ENCODE data around the gene STXBP2. TPM values are rescaled to one million over a fixed set of nuclear protein-coding genes. Genes with fewer than 3 reads are reported as not detected.
A peak's percentile ranks its signal among the peaks of the same experiment; 100 is the strongest.
"Not testable (repeated sequence)": the region's sequence is repeated elsewhere in the genome, so short reads cannot be mapped to it uniquely, and the experiment has no call there.

The STXBP2 gene
- polyA plus RNA-seq, 1 of the 3 experiments (the other 2 are of a cell fraction), result 4.7 TPM

DNA sequence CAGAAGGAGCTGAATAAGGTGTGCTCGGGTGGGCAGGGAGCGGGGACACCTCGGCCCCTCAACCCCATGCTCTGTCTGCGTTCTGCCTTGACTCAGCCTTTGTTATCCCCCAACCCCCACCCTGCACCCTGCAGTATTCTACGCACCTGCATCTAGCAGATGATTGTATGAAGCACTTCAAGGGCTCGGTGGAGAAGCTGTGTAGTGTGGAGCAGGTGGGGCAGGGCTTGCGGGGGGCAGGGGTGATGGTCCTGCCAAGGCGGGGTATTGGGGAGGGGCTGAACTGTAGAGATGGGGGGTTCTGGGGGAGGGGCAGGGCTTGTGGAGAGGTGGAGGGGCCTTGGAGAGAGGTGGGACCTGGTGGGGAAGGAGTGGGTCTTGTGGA, 6.1 kb downstream of the STXBP2 start:
- no peak overlapping the region for H3K27ac ChIP-seq (ENCODE audit: low read depth in 2 of 2, low read length in 1 of 2)
- H3K4me2 ChIP-seq, result no peak overlapping the region
- H3K79me2 ChIP-seq (ENCODE audit: insufficient read depth), result no peaks in the 10 kb centered on the region
- WGBS (ENCODE audit: low lambda C conversion rate), result 66% methylated on average over 4 of the region's 8 CpGs
- H3K9ac ChIP-seq, result no peak overlapping the region
- H3K9me3 ChIP-seq, result no peaks in the 10 kb centered on the region
- no peaks in the 10 kb centered on the region for H3K9me2 ChIP-seq
- H3K4me3 ChIP-seq (ENCODE audit: low read depth in 2 of 2, low read length in 1 of 2), result no peak overlapping the region
- peak; percentile 19 for DNase-seq
- TF ChIP-seq FOSL2 (IDR thresholded peaks at IDR 0.05; ENCODE audit: borderline replicate concordance, low read depth) (no peak), RCOR1 (IDR thresholded peaks at IDR 0.05; ENCODE audit: low read length) (no peak), NRF1 (IDR thresholded peaks at IDR 0.05; ENCODE audit: low read depth, low read length) (no peak), EZH2phosphoT487 (IDR thresholded peaks at IDR 0.05; ENCODE audit: borderline replicate concordance, low read depth) (no peak)
- TF ChIP-seq, protein P1, sequence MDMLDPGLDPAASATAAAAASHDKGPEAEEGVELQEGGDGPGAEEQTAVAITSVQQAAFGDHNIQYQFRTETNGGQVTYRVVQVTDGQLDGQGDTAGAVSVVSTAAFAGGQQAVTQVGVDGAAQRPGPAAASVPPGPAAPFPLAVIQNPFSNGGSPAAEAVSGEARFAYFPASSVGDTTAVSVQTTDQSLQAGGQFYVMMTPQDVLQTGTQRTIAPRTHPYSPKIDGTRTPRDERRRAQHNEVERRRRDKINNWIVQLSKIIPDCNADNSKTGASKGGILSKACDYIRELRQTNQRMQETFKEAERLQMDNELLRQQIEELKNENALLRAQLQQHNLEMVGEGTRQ (IDR thresholded peaks at IDR 0.05; ENCODE audit: borderline replicate concordance, low read depth, low read length), result no peak
- CTCF ChIA-PET, result no interaction called here
- POLR2A ChIA-PET, result no interaction called here
- H4K20me1 ChIP-seq (ENCODE audit: insufficient read depth), result no peaks in the 10 kb centered on the region
- H2AFZ ChIP-seq (ENCODE audit: low read depth), result no peak overlapping the region
- H3F3A ChIP-seq (replicated peaks; ENCODE audit: insufficient read depth), result peaks cover 4% of the 10 kb centered on the region
- H3K27me3 ChIP-seq (ENCODE audit: insufficient read depth), result peaks cover 27% of the 10 kb centered on the region
- no peaks in the 10 kb centered on the region for H3K4me1 ChIP-seq (ENCODE audit: control insufficient read depth in 1 of 2, insufficient read depth in 2 of 2, low read depth in 1 of 2, low read length in 1 of 2)
- no peaks in the 10 kb centered on the region for H3K36me3 ChIP-seq (replicated peaks in 1 of 2; ENCODE audit: control insufficient read depth in 1 of 2, insufficient read depth in 2 of 2, low read length in 1 of 2)

DNA sequence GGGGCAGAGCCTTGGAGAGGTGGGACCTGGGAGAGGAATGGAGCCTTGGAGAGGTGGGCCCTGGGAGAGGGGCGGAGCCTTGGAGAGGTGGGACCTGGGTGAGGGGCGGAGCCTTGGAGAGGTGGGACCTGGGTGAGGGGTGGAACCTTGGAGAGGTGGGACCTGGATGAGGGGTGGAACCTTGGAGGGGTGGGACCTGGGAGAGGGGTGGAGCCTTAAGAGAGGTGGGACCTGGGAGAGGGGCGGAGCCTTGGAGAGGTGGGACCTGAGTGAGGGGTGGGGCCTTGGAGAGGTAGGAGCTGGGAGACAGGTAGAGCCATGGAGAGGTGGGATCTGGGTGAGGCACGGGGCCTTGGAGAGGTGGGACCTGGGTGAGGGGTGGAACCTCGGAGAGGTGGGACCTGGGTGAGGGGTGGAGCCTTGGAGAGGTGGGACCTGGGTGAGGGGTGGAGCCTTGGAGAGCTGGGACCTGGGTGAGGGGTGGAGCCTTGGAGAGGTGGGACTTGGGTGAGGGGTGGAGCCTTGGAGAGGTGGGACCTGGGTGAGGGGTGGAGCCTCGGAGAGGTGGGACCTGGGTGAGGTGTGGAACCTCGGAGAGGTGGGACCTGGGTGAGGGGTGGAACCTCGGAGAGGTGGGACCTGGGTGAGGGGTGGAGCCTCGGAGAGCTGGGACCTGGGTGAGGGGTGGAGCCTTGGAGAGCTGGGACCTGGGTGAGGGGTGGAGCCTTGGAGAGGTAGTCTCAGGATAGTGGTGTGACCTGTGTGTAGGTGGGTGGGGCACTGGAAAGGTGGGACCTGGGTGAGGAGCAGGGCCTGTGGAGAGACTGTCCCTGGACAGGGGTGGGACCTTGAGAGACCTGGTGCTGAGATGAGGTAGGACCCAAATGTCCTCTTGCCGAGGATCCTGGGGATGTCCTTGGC, 7.0 kb downstream of the STXBP2 start:
- H4K20me1 ChIP-seq (ENCODE audit: insufficient read depth); H3K4me3 ChIP-seq (ENCODE audit: low read depth in 2 of 2, low read length in 1 of 2); H3K79me2 ChIP-seq (ENCODE audit: insufficient read depth); H2AFZ ChIP-seq (ENCODE audit: low read depth); H3K9me3 ChIP-seq; H3K36me3 ChIP-seq (replicated peaks in 1 of 2; ENCODE audit: control insufficient read depth in 1 of 2, insufficient read depth in 2 of 2, low read length in 1 of 2); H3K9me2 ChIP-seq; H3K4me1 ChIP-seq (ENCODE audit: control insufficient read depth in 1 of 2, insufficient read depth in 2 of 2, low read depth in 1 of 2, low read length in 1 of 2); H3K27ac ChIP-seq (ENCODE audit: low read depth in 2 of 2, low read length in 1 of 2); H3F3A ChIP-seq (replicated peaks; ENCODE audit: insufficient read depth); H3K4me2 ChIP-seq; H3K9ac ChIP-seq: not testable (repeated sequence)
- ChIA-PET POLR2A (interaction anchor here (1.2 kb wide), 1 partner anchor 14 kb away, joined by 5 read pairs; the partner anchor contains the start of genes PET100 and XAB2), CTCF (interaction anchor here (0.8 to 1.6 kb wide), 4 partner anchors 8 to 157 kb away, joined by 3 to 8 read pairs (median 5); partner anchors contain the start of gene TRAPPC5)
- peaks cover 32% of the 10 kb centered on the region for H3K27me3 ChIP-seq (ENCODE audit: insufficient read depth)
- WGBS (ENCODE audit: low lambda C conversion rate), result 38% methylated on average over 10 of the region's 10 CpGs
- DNase-seq, result peak; percentile 41

DNA sequence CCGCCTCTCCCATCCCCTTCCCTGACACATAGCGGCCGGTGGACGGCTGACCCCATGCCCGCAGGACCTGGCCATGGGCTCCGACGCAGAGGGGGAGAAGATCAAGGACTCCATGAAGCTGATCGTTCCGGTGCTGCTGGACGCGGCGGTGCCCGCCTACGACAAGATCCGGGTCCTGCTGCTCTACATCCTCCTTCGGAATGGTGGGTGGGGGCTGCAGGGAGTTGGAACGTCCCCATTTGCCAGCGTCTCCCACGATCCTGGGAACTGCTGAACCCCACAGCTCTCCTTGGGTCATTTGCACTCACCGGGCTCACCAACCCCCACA, 7.6 kb downstream of the STXBP2 start:
- no peaks in the 10 kb centered on the region for H3K9me2 ChIP-seq
- ChIA-PET POLR2A (interaction anchor here (1.2 kb wide), 1 partner anchor 15 kb away, joined by 5 read pairs; the partner anchor contains the start of genes PET100 and XAB2), CTCF (interaction anchor here (0.8 to 1.6 kb wide), 4 partner anchors 9 to 156 kb away, joined by 3 to 8 read pairs (median 5); partner anchors contain the start of gene TRAPPC5)
- no peaks in the 10 kb centered on the region for H4K20me1 ChIP-seq (ENCODE audit: insufficient read depth)
- no peaks in the 10 kb centered on the region for H3K36me3 ChIP-seq (replicated peaks in 1 of 2; ENCODE audit: control insufficient read depth in 1 of 2, insufficient read depth in 2 of 2, low read length in 1 of 2)
- no peaks in the 10 kb centered on the region for H3K9me3 ChIP-seq
- no peak overlapping the region for H2AFZ ChIP-seq (ENCODE audit: low read depth)
- no peak overlapping the region for H3K27ac ChIP-seq (ENCODE audit: low read depth in 2 of 2, low read length in 1 of 2)
- no peak overlapping the region for H3K9ac ChIP-seq
- peaks cover 37% of the 10 kb centered on the region for H3K27me3 ChIP-seq (ENCODE audit: insufficient read depth)
- no peaks in the 10 kb centered on the region for H3K4me1 ChIP-seq (ENCODE audit: control insufficient read depth in 1 of 2, insufficient read depth in 2 of 2, low read depth in 1 of 2, low read length in 1 of 2)
- no peaks in the 10 kb centered on the region for H3K79me2 ChIP-seq (ENCODE audit: insufficient read depth)
- WGBS (ENCODE audit: low lambda C conversion rate), result 43% methylated on average over 9 of the region's 20 CpGs
- peak; percentile 18 for DNase-seq
- H3F3A ChIP-seq (replicated peaks; ENCODE audit: insufficient read depth), result no peaks in the 10 kb centered on the region
- H3K4me3 ChIP-seq (ENCODE audit: low read depth in 2 of 2, low read length in 1 of 2), result no peak overlapping the region
- no peak overlapping the region for H3K4me2 ChIP-seq
- TF ChIP-seq RXRA (IDR thresholded peaks at IDR 0.05; ENCODE audit: borderline replicate concordance, low read depth), result no peak
- TF ChIP-seq TCF12 (IDR thresholded peaks at IDR 0.05), result no peak
- TF ChIP-seq TEAD4 (IDR thresholded peaks at IDR 0.05; ENCODE audit: borderline replicate concordance, insufficient read depth), result no peak
